GM19025 (cell line): ENCODE results near the gene TMEM69.

Experiments
- ATAC-seq: cut with Tn5 transposase; IDR thresholded peaks from one replicate; pipeline ENCODE4 v1.9.1; 2021; ENCODE audit warnings: mild to moderate bottlenecking, low read depth, moderate library complexity; ENCODE audit not compliant: unreplicated experiment

TMEM69 gene, protein sequence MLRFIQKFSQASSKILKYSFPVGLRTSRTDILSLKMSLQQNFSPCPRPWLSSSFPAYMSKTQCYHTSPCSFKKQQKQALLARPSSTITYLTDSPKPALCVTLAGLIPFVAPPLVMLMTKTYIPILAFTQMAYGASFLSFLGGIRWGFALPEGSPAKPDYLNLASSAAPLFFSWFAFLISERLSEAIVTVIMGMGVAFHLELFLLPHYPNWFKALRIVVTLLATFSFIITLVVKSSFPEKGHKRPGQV

DNA sequence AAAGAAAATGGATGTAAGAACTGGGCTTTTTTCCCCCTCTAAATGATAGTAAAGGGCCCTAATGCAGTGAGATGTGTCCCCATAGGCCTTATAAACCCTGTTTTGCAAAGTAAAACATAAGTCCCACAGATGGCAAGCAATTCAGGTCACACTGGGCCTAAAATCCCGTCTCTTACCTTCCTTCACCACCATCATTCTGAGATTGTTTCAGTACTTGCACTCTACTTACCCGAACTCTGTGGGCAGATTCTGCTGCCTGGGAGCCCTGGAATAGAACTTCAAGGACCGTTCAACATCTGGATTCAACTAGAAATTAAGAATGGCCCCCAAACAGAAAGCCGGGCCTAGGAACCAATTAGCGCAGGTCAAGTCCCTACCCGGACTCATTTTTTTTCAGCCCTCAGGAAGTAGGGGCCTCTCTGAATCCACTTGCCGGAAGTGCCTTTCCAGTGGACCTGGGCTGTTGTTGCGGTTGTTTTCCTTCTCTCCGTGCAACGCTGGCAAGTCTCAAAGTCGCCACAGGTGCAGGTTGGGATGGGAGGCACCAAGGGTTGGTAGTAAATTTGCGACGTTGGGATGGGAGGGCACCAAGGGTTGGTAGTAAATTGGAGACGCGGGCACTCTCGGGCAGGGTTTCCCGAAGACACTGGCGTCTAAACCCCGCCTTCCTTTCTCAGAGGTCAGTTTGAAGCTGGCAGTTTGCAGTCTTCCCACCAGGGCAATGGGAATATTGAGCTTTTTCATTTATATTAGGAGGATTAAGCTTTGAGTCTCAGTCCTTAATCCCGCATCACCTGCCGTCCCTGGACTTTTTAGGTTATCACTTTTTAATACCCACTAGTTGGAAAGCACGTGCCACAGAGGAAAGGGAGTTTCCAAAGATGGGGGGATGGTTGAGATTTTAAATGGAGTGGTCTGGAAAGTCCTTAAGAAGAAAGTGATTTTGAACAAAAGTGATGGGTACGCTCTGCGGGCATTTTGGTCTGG, at the start of gene TMEM69:
Gene TMEM69, plus strand, starts transcription at position 428 of the 987 bp plus-strand sequence. CDS start 2,888 bp downstream, outside the sequence.
- ATAC-seq = no peak

DNA sequence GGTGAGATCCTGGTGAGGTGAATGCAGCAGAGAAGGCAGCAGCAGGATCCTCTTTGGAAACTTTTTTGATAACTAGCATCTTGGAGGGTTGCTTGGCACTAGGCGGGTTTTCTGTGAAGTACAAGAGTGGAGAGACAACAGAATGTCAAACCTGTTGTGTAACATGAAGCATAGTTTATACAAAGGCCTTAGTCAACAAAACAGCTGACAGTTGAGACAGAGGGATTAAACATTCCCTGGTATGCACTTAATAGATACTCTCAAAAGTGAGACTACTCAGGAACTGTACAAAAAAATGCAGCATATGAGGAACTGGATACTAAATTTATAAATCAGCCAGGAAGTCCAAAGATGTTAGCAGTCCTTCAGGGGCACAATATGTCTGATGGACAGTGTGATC, 47.7 kb upstream of the TMEM69 start:
- no peak for ATAC-seq

DNA sequence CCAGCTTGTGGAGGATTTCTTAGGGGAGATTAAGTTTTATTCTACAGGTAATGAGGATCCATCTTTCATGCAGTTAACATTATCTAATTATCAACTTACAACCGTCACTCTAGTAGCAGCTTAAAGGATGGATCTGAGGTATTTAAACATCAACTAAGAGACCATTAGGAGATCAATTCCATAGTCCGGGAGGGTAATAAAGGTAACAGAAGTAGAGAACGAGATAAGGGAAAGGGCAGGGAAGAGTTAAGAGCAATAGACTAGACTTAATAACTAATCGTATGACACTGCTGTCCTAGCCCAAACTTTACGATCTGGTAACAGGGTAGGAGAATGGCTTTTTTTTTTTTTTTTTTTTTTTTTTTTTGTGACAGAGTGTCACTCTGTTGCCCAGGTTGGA, 44.7 kb upstream of the TMEM69 start:
- no peak for ATAC-seq

DNA sequence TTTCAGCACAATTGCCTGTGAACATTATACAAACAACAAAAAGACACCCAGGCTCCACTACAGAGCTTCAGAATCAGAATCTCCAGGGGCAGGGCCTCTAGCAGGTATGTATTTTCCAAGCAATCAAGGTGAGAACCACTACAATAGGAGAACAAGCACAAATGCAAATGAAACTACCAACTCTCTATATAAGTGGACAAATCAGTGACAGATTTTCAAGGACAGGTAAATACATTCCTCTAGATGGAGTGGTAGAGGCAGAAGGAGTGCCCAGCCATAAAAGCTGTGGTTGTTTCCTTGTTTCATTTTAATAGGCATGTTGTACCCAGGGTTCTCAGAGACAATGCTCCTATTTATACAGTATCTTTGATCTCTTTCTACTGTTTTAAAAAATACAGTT, 44.0 kb upstream of the TMEM69 start:
- ATAC-seq = no peak

DNA sequence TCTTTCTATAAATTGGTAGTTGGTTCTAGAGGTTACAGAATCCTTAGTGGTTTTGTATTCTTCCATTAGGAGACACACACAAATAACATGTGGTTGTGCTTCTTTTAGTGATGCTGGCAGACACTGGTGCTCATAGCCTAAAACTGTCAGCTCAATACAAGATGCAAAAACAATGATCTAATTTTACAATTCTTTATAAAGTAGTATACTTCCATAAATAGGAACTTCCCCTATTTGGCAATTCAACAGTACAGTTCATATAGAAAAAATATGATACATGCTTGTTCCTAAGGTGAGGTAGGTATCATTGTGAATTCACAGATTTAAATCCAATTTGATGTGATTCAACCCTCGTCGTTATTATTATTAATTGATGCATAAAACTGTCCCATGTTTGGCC, 43.3 kb upstream of the TMEM69 start:
- no peak for ATAC-seq

DNA sequence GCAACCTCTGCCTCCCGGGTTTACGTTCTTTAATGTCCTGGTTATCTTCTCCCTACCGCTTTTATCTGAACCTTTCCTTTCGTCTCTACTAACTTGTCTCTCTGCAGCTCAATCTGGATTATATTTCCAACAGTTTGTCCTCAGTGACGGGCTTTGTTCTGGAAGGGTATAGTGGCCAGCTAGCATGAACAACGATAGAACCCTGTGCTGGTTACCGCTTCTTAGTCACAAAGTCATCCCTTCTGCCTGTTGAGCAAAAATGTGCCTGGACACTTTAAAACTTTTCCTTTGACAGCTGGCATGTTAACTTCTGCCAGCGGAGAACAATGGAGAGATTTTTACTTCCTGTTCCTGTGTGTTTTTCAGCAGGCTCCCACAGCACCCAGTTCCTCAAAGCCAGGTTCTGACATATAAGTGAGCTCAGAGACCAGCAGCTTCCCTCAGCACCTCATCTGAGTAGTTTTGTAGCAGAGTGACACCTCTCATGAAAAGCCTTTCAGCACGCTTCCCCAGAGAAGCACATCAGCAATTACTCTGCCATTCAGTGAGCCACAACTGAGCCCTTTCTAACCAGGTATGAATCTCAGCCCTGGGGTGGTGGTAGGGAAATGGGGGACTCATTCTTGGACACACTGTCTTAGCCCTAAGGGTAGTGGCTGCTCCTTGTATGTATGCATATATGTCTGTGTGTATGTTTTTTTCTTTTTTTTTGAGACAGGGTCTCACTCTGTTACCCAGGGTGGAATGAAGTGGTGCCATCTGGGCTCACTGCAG, 40.5 kb upstream of the TMEM69 start:
- ATAC-seq = no peak

DNA sequence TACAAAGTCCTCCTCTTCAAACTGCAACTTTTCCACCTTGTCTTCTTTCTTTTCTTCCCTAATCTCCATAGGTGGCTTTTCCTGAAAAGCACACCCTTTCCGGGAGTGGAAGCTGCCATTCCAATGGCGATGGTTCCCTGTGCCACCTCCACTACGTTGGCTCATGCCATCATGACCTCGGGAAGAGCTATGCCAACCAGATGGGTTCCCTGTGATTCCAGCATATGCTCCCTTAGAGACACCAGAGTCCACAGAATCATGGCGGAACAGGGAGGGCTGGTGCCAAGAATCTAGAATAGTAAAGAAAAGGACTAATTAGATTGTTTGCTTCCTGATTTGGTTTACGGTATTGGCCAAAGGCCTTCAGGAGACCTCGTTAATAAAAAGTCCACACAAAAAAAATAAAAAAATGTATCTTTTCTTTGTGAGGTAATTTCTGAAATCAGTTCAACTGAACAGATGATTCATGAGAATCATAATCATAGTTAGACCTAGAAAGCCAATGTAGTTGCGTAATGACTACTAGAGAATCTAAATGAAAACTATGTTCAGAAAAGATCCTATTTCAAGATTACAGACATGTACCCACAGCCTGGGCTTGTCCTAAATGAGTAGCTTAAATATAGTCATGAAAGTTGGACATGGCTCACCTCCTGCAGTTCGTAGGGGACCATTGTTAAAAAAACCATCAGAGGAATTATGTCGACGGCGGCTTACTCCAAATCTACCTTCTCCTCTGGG, 33.3 kb upstream of the TMEM69 start:
- no peak for ATAC-seq

DNA sequence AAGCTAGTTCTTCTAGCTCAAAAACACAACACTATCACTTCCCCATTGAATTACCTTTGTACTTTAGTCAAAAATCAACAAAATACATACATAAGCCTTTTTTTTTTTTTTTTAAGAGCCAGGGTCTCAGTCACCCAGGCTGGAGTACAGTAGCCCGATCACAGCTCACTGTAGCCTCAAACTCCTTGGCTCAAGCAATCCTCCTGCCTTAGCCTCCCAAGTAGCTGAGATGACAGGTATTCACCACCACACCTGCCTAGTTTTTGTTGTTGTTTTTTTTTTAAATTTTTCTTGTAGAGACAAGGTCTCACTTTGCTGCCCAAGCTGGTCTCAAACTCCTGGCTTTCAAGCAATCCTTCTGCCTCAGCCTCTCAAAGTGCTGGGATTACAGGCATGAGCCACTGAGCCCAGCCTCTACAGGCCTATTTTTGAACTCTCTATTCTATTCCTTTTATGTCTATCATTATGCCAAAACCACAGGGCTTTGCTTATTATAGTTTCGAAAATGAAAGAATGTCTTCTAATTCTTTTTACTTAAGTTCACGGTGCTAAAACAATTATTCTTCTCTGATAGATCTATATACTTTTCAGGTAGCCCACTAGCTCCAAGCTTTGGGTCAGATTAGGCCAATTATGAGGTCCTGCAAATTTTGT, 31.3 kb upstream of the TMEM69 start:
- ATAC-seq = no peak

DNA sequence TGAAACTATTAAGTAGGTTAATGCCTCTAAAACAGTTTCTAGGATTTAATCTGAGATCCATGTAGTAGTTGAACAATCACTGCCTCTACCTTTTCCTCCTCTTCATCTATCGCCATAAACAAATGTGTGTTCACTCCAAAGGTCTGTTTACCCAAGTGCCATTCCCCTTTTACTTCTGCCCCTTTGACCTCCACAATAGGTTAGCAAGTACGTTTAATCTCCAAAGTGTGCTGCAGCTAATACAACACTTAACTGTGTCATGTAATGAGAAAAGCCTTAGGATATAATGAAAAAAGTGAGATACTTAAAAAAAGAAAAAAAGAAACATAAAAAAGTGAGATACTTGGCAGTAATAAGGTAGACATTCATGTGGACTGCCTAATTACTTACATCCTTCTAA, 29.8 kb upstream of the TMEM69 start:
- no peak for ATAC-seq

DNA sequence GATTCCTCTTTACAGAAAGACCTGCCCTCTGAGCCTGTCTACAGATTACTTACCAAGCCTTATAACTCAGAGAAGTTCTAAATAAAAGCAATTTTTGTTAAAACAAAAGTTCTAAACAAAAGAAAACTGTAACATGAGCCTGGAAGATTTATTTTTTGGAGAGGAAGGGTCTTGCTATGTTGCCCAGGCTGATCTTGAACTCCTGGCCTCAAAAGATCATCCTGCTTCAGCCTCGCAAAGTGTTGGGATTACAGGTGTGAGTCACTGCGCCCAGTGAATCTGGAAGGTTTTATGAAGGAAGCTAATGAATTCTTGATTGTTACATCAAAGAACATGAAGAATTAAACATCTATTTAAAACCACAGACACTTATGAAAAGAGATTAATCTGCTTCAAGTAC, 28.8 kb upstream of the TMEM69 start:
- no peak for ATAC-seq

DNA sequence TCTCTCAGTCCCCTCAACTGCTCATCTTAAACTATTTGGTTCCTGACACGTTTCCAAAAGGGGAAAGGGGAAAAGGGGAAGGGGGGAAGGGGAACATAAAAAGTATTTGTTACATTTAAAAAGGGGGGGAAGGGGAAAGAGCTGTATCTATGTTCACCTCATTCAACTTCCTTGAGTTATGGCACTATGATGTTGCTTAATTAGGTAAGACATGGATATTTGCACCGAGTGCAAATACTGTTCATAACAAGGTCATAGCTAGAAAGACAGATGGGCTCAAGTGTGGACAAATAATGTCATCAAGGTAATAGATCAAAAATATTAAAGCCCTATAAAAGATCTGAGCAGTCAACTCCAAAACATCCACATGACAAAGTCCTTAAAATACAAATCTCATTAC, 27.6 kb upstream of the TMEM69 start:
- no peak for ATAC-seq

DNA sequence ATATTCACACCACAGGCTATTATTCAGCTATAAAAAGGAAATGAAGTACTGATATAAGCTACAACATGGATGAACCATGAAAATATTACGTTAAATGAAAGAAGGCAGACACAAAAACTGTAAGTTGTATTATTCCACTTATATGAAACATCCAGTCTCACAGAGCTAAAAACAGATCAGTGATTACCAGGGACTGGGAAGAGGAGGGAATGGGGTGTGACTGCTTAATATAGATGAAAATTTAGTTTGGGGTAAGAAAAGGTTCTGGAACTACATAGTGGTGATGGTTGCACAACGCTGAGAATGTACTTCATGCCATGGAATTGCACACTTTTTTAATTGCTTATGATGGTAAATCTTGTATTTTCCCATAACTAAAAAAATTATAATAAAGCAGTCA, 21.1 kb upstream of the TMEM69 start:
- ATAC-seq = no peak

DNA sequence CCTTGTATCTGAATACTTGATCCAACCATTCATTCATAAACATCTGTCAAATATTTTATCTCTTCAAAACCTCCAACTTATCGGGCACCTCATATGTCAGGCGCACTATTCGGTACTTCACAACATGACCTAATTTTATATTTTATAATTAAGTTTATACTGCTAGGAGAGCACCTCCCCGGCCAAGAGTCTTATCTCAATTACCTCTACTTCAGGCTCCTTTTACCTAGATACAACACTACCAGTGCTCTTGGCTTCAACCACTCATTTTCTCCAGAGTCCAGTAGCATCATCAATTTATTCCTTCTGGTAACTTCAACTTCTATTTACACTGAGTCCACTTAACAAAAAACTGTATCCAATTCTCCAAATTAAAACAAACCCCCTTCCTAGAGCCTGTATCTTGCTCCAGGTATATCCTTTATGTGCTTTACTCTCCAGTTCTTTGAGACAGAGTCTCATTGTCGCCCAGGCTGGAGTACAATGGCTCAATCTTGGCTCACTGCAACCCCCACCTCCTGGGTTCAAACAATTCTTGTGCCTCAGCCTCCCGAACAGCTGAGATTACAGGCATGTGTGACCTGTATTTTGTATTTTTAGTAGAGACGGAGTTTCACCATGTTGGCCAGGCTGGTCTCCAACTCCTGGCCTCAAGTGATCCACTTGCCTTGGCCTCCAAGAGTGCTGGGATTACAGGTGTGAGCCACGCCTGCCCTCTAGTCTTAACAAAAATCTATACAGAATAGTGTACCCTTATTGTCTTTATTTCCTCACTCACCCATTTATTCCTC, 20.5 kb upstream of the TMEM69 start:
- no peak for ATAC-seq

DNA sequence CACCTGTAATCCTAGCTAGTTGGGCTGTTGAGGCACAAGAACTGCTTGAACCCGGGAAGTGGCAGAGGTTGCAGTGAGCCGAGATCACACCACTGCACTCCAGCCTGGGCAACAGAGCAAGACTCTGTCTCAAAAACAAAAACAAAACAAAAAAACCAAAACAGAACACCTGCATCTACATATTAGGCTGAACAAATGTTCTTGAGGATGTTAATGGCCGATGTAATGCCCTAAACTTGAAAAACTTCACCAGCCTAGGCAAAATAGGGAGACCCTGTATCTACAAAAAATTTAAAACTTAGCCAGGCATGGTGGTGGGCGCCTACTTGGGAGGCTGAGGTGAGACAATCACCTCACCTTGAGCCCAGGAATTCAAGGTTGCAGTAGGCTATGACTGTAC, 19.5 kb upstream of the TMEM69 start:
- no peak for ATAC-seq

DNA sequence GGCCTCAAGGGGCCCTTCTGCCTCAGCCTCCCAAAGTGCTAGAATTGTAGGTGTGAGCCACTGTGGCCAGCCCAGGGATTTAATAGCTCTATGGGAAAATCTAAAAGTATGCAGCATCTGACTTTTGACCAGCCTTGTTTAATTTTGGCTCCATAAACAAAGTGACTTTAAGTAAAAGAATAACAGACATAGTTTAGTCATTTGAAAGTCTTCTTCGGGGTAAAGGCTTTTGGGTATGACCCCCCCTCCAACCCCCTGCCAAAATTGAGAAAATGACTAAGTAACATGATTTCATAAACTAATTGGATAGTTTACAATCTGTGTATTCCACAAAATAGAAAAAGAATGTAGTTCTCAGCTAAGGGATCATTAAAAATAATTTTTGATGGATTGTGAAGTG, 18.6 kb upstream of the TMEM69 start:
- no peak for ATAC-seq

DNA sequence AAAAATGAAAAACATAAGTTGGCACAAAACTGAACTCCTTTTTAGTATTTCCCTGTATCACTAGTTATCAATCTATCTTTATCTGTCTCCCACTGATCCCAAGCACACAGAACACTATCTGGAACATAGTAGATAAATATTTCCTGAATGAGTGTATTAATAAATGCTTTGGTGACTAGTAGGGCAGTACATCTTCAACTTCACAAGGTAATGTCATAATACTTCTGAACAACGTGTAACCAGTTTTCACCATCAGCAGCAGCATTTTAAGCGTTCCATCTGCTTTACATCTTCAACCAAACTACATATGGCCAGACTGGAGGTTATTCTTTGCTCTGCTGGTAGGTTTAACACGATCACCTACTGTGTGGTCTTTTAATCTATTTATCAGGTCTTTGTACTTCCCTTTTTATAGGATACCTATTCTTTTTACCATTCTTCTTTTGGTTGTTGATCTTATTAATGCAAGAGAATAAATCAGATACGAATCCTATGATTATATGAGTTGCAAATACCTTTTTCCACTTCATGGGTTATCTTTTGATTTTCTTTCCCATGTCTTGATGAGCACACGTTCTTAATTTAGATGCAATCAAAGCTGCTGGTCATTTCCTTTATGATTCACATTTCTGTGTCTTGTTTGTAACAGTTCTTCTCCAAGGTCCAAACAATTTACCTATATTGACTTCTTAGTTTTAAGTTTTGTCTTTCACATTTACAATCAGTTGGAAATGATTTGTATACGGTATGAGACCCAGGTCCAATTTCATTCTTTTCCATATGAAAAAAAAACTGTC, 17.9 kb upstream of the TMEM69 start:
- ATAC-seq = no peak

DNA sequence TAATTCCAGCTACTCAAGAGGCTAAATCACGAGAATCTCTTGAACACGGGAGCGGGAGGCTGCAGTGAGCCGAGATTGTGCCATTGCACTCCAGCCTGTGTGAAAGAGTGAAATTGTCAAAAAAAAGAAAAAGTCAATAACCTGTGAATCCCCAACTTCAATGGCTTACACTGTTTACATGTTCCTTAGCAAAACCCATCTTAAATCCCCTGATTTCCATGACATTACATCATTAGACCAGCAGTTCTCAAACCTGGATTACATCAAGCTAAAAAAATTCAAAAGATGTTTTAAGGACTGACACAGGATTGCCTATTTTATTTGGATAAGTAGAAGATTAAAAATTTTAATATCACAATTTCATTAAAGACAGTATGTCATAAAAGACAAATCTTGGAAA, 14.0 kb upstream of the TMEM69 start:
- no peak for ATAC-seq

DNA sequence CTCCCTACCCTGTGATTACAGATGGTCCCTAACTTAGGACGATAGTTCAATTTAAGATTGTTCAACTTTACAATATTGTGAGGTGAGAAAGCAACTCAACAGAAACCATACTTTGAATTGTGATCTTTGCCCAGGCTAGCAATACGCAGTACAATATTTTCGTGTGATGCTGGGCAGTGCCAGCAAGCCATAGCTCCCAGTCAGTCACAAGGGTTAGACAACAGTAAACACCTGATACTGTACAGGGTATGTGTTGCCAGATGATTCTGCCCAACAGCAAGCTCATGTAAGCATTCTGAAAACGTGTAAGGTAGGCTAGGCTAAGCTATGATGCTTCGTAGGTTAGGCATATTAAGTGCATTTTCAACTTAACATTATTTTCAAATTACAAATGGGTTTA, 13.5 kb upstream of the TMEM69 start:
- ATAC-seq = no peak
